Measurements from ENCODE around the gene EREG.
"Not testable (repeated sequence)": the region's sequence is repeated elsewhere in the genome, so short reads cannot be mapped to it uniquely, and the experiment has no call there.

DNA sequence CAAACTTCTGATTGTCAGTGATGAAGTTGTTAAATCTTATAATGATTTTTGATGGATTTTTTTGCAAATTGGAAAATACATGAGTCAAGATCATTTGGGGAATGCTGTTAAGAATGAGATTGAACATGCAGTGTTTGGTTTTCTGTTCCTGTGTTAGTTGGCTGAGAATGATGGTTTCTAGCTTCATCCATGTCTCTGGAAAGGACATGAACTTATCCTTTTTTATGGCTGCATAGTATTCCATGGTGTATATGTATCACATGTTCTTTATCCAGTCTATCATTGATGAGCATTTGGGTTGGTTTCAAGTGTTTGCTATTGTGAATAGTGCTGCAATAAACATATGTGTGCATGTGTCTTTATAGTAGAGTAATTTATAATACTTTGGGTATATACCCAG is 24.5 kb upstream of the EREG start:
- TF ChIP-seq POLR2AphosphoS5, POLR2A, EP300 (IDR thresholded peaks at IDR 0.05): not testable (repeated sequence)
- TF ChIP-seq, protein P1, sequence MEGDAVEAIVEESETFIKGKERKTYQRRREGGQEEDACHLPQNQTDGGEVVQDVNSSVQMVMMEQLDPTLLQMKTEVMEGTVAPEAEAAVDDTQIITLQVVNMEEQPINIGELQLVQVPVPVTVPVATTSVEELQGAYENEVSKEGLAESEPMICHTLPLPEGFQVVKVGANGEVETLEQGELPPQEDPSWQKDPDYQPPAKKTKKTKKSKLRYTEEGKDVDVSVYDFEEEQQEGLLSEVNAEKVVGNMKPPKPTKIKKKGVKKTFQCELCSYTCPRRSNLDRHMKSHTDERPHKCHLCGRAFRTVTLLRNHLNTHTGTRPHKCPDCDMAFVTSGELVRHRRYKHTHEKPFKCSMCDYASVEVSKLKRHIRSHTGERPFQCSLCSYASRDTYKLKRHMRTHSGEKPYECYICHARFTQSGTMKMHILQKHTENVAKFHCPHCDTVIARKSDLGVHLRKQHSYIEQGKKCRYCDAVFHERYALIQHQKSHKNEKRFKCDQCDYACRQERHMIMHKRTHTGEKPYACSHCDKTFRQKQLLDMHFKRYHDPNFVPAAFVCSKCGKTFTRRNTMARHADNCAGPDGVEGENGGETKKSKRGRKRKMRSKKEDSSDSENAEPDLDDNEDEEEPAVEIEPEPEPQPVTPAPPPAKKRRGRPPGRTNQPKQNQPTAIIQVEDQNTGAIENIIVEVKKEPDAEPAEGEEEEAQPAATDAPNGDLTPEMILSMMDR (IDR thresholded peaks at IDR 0.05) = not testable (repeated sequence)

All from gastroesophageal sphincter (tissue), 3 donors.